GM06990 (cell line): ENCODE measurements around the gene LRP1.

Experiments
- DNase-seq: peaks from one replicate; pipeline ENCODE4 v3.0.0-alpha.2; 2011; ENCODE audit not compliant: insufficient read length; ENCODE audit errors: extremely low read depth
- H3K27me3 ChIP-seq: replicated peaks from 2 replicates; pipeline ENCODE4 v1.6.0; 2011; ENCODE audit warnings: low read length; ENCODE audit not compliant: control insufficient read depth, insufficient read depth
- H3K36me3 ChIP-seq: 2 replicates; pipeline ENCODE4 v1.5.1; 2011; ENCODE audit warnings: low read length; ENCODE audit not compliant: control insufficient read depth, insufficient read depth
- H3K4me3 ChIP-seq: replicated peaks from 2 replicates; pipeline ENCODE4 v1.5.1; 2011; ENCODE audit warnings: low read depth, mild to moderate bottlenecking, control low read depth, low read length
- TF ChIP-seq, protein P1 (sequence below): IDR thresholded peaks from 2 replicates; pipeline ENCODE4 v1.5.1; 2011; ENCODE audit warnings: low read length, control low read depth, mild to moderate bottlenecking, inconsistent platforms; ENCODE audit not compliant: insufficient read depth, poor library complexity, severe bottlenecking

The LRP1 gene

GRCh38 chr12:57247041-57247440 lies 118.8 kb downstream of the LRP1 start:
- H3K4me3 ChIP-seq, result no peak overlapping the region
- TF ChIP-seq, protein P1, sequence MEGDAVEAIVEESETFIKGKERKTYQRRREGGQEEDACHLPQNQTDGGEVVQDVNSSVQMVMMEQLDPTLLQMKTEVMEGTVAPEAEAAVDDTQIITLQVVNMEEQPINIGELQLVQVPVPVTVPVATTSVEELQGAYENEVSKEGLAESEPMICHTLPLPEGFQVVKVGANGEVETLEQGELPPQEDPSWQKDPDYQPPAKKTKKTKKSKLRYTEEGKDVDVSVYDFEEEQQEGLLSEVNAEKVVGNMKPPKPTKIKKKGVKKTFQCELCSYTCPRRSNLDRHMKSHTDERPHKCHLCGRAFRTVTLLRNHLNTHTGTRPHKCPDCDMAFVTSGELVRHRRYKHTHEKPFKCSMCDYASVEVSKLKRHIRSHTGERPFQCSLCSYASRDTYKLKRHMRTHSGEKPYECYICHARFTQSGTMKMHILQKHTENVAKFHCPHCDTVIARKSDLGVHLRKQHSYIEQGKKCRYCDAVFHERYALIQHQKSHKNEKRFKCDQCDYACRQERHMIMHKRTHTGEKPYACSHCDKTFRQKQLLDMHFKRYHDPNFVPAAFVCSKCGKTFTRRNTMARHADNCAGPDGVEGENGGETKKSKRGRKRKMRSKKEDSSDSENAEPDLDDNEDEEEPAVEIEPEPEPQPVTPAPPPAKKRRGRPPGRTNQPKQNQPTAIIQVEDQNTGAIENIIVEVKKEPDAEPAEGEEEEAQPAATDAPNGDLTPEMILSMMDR, result no peak
- no peak for DNase-seq
- H3K27me3 ChIP-seq, result peaks cover 2% of the 10 kb centered on the region; the same call in 1 of the 2 replicates
- H3K36me3 ChIP-seq, result no peaks in the 10 kb centered on the region

GRCh38 chr12:57248934-57249742 lies 120.9 kb downstream of the LRP1 start:
- Histone ChIP-seq H3K36me3 (no peaks in the 10 kb centered on the region), H3K4me3 (no peak overlapping the region), H3K27me3 (no peaks in the 10 kb centered on the region)
- no peak for DNase-seq
- TF ChIP-seq, protein P1, result no peak

DNA sequence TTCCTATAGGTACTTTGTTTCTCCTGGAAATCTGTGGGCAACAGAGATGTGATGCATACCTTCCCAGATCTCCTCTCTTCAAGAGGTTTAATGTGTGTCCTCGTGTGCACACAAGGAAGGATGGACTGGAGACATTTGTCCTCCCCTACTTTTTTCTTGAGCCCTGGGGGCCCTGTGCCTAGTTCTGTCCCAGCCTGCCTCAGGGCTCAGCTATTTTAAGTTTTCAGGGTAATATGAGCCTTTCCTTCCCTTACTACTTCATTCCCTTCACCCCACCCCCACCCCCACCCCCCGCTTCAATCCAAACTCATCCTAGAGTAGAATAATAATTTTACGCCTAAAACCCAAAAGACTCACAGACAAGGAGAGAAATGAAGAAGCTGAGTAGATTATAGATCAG lies 122.3 kb downstream of the LRP1 start:
- H3K4me3 ChIP-seq, result no peak overlapping the region
- no peaks in the 10 kb centered on the region for H3K36me3 ChIP-seq
- no peaks in the 10 kb centered on the region for H3K27me3 ChIP-seq
- DNase-seq, result no peak
- TF ChIP-seq, protein P1, result no peak

GRCh38 chr12:57250956-57251355 lies 122.7 kb downstream of the LRP1 start, which contains the start of gene STAC3:
Gene STAC3, minus strand, starts transcription at chr12:57251187. Its CDS starts 1,551 bp downstream, at chr12:57249636.
- peaks cover 1% of the 10 kb centered on the region for H3K36me3 ChIP-seq
- no peak for DNase-seq
- no peaks in the 10 kb centered on the region for H3K27me3 ChIP-seq
- no peak within 1 kb of the TSS for H3K4me3 ChIP-seq
- TF ChIP-seq, protein P1, result no peak

- Histone ChIP-seq H3K4me3 (no peak overlapping the region), H3K27me3 (no peaks in the 10 kb centered on the region), H3K36me3 (peaks cover 14% of the 10 kb centered on the region)
- DNase-seq, result no peak
- TF ChIP-seq, protein P1, result no peak
Observed at GRCh38 chr12:57254506-57255280, 126.4 kb downstream of the LRP1 start.
